Measurements from ENCODE around the gene PDE9A.
A peak's percentile ranks its signal among the peaks of the same experiment; 100 is the strongest.
"Not testable (repeated sequence)": the region's sequence is repeated elsewhere in the genome, so short reads cannot be mapped to it uniquely, and the experiment has no call there.

Gene PDE9A

GRCh38 chr21:42716074-42716473, 62.7 kb downstream of the PDE9A start:
- DNase-seq, result no peak

GRCh38 chr21:42720484-42720883, 67.1 kb downstream of the PDE9A start:
- not testable (repeated sequence) for DNase-seq

- DNase-seq, result no peak
These were observed 68.0 kb downstream of the PDE9A start for GRCh38 chr21:42721341-42721824.

- DNase-seq, result no peak
These were observed 68.7 kb downstream of the PDE9A start for GRCh38 chr21:42722153-42722552.

GRCh38 chr21:42722808-42723473, 69.5 kb downstream of the PDE9A start:
- DNase-seq, result no peak

GRCh38 chr21:42724226-42724920, 71.0 kb downstream of the PDE9A start:
- DNase-seq, result no peak

- DNase-seq, result no peak
These were observed 72.1 kb downstream of the PDE9A start for GRCh38 chr21:42725416-42725930.

- no peak for DNase-seq
These were observed 78.0 kb downstream of the PDE9A start for GRCh38 chr21:42731264-42732032.

- no peak for DNase-seq
These were observed 78.6 kb downstream of the PDE9A start for GRCh38 chr21:42732033-42732410.

- no peak for DNase-seq
These were observed 79.7 kb downstream of the PDE9A start for GRCh38 chr21:42733037-42733627.

- DNase-seq, result no peak
These were observed 80.5 kb downstream of the PDE9A start for GRCh38 chr21:42733874-42734273.

- no peak for DNase-seq
These were observed 81.0 kb downstream of the PDE9A start for GRCh38 chr21:42734323-42734971.

- no peak for DNase-seq
These were observed 81.6 kb downstream of the PDE9A start for GRCh38 chr21:42735061-42735460.

- no peak for DNase-seq
These were observed 82.5 kb downstream of the PDE9A start for GRCh38 chr21:42735944-42736343.

- DNase-seq, result no peak
These were observed 83.4 kb downstream of the PDE9A start for GRCh38 chr21:42736646-42737350.

GRCh38 chr21:42737951-42738590, 84.7 kb downstream of the PDE9A start:
- DNase-seq, result peak; percentile 45

GRCh38 chr21:42739061-42739931, 85.9 kb downstream of the PDE9A start:
- no peak for DNase-seq

- DNase-seq, result no peak
These were observed 87.0 kb downstream of the PDE9A start for GRCh38 chr21:42740405-42740909.

- no peak for DNase-seq
These were observed 87.6 kb downstream of the PDE9A start for GRCh38 chr21:42741066-42741465.
